OCI-M1 (cell line): ENCODE measurements around the gene ANO3.
"Not testable (repeated sequence)": the region's sequence is repeated elsewhere in the genome, so short reads cannot be mapped to it uniquely, and the experiment has no call there.

Source experiments
- DNase-seq: peaks from one replicate; lab custom pipeline; 2025; lab: John Stamatoyannopoulos, UW

Gene ANO3

DNA sequence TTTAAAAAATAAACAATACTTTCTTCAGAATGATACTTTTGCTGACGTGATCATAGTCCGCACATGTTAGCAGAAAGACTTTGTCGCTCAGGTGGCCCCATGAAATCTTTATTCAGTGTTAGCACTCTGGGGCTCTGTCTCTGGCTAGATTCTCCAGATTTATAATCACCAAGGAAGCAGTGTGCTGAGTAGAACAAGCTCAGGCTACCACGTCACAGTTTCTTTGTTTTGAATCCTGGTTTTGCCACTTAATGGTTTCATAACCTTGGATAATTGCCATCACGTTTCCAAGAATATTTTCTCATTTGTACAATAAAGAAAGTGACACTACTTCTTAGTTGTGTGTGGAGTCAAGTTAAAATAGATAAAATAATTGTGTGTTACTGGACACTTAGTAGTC is 244.0 kb downstream of the ANO3 start:
- DNase-seq, result no peak

DNA sequence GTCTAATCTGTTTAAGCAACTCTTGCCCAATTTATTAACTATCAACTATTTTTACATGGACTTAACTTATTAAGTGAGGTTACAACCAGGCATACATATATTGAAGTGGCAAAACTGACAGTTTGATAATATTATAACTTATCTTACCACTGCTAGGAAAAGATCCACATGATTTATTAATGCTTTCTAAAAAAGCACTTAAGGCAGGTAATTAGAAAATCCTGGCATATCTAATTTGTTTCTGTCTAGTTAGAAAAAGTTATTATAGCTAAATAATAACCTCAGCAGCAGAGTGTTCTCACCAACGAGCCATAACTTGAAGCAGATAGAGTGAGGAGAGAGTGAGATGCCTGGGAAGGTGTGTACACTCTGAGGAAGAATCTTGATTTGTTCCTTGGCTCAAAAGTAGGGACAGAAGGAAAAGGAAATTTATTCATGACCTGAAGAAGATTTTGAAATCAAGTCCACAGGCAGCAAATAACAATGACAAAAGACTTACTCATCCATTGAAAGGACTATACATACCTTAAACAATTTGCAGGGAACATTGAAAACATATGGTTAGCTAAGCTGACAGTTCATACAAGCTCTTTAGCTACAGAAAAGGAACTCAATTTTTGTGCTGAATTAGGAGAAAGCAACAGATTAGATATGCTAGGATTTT is 247.2 kb downstream of the ANO3 start:
- DNase-seq, result no peak

DNA sequence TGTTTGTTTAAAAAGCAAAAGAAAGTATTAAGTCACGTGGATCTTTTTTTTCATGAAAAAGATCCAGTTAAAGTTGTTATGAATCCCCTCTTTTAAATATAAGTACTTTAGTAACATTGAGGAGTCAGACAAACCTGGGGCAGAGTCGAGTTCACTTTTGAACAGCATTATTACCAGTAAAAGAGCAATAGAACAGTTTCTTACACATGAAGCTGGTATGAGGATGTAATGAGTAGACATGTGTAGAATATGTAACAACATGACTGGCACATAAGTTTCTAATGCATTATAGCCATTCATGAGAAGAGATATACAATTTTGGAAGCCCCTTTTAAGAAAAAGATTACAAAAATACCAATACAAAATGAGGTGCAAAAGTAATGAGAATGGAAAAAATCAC is 247.8 kb downstream of the ANO3 start:
- no peak for DNase-seq

DNA sequence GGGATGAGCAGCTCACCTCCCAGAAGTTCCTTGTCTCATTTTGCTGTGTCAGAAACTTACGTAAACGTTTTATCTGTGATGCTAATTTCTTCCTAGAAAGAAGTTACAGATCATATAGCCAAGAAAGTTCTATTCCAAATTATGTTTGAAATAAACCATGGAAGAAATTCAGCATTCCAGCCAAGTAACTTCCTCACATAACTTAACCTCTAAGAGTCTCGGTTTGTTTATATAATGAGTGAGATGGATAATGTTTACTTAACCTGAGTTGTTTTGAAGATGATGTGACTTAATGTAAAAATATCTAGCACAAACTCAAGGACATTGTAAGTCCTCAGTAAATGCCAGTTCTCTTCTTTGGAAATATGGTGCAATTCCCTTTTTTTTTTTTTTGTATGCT is 249.0 kb downstream of the ANO3 start:
- no peak for DNase-seq

DNA sequence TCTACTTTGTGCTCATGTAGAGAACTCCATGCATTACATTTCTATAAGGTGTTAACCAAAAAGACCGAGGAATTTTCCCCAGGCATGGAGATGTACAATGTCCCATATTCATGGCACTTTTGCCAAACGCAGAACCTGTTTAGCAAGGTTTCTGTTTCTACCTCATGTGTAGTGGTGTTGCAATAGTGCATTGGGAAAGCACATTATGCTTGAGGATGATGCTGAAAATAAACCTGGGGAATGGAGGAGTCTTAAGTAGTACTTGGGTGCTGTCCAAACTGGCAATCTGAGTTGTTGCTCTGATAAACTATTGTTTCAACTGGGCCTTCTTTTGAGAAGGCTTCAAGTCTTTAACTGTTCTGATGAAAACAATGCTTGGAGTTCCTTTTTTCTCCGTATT is 251.6 kb downstream of the ANO3 start:
- DNase-seq, result no peak

DNA sequence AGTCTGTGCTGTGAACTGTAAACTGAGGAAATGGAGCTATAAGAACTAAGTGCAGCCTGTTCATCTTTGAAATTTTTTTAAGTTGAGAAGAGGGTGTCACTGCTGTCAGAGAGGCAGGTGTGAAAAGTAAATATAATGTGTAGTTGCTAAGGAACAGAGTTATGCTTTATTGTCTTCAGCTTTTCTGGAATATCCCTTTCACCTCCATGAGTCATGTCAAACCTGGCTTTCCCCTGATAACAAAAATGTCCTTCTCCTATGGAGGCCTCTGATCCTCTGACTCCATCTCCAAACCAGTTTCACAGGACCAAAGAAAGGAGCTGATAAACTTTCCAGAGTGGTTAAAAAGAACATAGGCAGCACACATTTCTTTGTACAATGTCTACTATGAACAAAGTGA is 252.9 kb downstream of the ANO3 start:
- DNase-seq, result no peak

DNA sequence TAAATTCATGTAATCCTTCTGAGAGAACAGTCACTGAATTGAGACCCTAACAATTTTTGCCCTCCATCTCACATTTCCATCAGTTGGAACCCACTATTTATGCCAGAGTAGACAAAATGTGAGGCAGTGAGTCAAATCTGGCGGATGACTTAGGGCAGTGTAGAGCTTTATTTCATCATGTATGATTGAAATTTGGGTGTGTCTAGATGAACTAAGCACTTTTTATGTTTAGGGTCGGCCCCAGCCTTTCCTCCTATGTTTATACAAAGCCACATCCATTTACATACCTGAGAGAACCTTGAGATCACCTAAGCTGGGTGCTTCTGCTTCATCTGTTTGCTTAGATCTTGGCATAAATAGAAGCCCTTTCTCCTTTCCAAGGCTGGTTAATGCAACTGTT is 255.1 kb downstream of the ANO3 start:
- no peak for DNase-seq

DNA sequence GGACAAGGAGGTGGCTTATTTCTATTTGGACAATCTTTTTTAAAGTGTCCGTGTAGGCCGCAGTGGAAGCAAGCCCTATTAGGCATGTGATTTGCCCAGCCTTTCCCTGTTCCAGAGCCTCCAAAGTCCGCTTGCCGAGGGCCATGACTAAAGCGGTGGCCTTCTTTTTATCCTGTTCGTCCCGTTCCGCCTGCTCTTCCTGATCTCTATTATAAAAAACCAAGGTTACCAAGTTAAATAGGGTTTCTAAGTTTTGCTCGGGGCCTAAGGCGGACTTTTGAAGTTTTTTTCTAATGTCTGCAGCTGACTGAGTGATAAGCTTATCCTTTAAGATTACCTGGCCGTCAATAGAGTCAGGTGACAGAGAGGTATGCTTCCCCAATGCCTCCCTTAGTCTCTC is 261.8 kb downstream of the ANO3 start:
- no peak for DNase-seq

DNA sequence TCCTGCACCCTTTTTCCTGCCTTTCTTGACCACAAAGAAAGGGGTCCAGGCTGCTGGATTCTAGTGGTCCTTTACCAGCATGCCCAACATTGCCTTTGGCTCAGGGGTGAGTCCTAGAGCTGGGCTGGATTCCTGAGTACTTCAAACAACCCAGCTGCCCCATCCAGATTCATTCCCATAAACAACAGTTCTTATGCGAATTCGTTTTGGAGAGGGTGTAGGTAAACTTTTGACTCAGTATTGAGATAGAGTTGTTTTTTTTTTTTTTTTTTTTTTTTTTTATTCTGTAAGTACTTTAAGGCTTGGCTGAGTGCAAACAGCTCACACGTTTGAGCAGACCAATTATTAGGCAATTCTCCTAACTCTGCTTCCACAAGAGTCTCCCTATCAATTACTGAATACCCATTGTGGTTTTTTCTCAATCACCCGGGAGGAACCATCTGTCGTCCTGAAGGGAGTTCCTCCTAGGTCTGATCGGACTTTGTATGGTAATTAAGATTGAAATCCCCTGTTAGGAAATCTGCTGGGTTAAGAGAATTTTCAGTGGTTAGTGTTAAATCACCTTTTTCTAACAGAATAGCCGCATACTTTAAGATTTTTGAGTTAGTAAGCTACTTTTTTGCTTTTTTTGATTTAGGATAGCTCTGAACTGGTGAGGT is 263.4 kb downstream of the ANO3 start:
- DNase-seq, result not testable (repeated sequence)

DNA sequence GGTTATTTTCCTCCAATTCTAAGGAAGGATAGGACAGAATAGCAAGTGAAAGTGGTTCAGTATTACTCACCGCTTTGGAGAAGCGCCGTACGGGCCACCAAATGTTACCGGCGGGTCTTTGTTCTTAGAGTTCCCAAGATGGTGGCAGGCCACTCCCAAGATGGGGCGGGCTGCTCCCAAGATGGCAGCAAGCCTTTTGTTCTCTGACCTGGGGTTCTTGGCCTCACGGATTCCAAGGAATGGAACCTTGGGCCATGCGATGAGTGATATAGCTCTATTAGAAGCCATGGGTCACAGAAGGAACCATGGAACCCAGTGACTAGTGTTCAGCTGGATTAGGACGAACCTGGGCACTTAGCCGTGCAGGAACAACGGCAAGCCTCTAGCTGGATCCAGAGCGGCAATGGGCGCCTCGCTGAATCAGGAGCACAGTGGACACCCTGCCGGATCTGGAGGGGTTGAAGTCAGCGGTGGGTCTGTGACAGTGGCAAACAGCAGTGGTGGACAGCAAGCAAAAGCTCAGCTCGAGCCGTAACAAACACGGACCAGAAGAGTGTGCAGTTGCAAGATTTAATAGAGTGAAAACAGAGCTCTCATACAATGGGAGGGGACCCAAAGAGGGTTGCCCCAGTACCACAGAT is 265.2 kb downstream of the ANO3 start:
- DNase-seq, result not testable (repeated sequence)

DNA sequence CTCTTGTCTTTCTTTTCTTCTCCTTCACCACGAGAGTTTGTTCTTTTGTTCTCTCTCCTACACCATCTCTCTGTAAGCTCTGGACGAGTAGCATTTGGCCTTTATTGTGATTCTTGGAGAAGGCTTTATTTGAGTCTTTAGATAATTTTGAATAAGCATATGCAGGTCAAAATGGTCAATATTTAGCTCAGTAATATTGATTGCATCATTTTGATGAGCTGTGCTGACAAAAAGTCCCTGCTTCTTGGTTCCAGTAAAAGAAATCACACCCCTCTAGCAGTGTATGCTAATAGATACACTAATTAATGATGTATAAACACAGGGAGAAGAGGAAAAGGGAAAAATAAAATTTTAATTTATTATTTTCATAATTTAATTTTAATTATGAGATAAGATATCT is 266.0 kb downstream of the ANO3 start:
- DNase-seq, result no peak

DNA sequence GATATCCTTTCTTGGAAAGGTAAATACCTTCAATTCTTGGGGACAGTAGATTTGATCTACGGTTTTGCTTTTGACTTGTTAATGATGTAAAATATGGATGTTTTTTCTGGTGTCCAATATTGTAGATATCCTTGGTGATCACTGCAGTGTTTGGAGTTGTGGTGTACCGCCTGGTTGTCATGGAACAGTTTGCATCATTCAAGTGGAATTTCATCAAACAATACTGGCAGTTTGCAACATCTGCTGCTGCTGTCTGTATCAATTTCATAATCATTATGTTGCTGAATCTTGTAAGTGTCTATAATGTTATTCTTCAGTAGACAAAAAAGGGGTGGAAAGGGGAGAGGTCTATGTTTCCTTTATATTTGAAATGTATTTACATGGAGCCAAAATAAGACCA is 267.5 kb downstream of the ANO3 start:
- DNase-seq, result no peak

DNA sequence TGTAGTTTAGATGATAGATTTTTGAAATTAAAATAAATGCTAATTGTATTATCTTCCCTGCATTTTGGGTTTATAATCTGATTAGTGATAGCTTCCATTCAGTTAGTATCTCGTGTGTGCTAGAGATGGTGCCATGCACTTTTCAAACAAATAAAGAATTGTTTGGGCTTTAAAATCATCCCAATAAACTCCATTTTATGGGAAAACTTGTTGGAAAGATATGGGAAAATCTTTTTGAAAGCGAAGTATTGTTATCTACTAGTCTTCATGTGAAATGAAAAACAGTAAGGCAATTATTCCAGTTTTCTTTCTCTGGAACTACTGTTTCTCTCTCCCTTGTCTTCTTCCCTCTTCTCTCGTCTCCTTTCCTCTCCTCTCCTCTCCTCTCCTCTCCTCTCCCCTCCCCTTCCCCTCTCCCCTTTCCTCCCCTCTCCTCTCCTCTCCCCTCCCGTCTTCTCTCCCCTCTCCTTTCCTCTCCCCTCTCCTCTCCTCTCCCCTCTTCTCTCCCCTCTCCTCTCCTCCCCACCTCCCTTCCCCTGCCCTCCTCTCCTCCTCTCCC is 268.0 kb downstream of the ANO3 start:
- DNase-seq, result no peak

DNA sequence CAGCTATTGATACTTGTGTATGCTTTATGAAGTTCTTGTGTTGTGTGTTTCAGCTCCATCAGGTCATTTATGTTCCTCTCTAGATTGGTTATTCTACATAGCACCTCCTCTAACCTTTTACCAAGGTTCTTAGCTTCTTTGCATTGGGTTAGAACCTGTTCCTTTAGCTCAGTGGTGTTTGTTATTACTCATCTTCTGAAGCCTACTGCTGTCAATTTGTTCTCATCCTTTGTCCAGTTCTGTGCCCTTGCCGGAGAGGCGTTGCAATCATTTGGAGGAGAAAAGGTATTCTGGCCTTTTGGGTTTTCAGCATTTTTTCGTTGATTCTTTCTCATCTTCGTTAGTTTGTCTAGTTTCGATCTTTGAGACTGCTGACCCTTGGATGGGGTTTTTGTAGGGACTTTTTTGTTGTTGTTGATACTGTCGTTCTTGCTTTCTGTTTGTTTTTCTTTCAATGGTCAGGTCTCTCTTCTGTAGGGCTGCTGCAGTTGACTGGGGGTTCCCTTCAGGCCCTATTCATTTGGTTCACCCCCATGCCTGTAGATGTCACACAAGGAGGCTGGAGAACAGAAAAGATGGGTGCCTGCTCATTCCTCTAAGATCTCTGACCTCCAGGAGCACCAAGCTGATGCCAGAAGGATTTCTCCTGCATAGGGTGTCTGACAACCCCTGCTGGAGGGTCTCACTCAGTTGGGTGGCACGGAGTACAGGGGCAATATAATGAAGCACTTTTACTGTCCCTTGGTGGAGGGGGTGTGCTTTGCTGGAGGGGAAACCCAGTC is 276.0 kb downstream of the ANO3 start:
- DNase-seq, result no peak

DNA sequence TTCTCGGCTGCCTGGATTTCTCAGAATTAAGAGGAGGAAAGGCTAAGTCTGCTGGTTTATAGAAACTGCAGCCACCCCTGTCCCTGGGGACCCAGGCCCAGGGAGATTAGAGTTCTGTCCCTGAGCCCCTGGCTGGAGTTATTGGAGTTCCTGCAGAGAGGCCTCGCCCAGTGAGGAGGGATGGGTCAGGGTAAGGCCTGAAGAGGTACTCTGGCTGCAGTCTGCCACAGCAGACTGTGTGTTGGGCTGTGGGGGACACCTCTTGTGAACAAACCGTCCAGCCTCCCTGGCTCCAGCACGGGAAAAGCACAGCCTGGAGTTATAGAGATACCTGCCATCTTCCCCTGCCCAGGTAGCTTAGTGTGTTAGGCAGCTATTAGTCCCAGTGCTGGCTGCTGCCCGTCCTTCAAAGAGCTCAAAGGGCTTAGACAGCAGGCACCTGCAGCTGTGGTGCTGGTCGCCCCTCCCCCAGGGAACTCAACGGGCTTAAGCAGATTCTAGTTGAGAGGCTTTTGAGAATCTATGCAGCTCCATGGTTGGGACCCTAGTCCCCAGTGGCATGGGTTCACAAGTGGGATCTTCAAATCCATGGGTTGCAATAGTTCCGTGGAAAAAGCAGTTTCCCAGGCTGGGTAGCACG is 276.7 kb downstream of the ANO3 start:
- no peak for DNase-seq

DNA sequence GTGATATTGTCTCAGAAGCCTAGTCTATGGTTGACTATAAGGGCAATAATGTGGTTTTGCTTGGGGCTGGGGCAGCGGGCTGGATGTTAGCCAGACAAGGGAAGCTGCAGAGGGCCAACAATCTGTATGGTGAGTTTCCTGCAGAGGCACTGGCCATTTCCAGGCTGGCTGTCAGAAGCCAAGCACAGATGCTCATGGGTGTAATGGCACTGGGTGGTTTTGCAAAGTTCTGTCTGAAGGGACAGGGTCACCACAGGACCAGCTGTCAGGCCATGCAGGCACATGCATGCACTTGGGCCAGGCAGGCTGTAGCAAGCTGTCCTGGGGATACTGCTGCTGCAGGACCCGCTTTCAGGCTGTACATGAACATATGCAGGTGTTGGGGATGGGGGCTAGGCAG is 281.8 kb downstream of the ANO3 start:
- DNase-seq, result no peak

DNA sequence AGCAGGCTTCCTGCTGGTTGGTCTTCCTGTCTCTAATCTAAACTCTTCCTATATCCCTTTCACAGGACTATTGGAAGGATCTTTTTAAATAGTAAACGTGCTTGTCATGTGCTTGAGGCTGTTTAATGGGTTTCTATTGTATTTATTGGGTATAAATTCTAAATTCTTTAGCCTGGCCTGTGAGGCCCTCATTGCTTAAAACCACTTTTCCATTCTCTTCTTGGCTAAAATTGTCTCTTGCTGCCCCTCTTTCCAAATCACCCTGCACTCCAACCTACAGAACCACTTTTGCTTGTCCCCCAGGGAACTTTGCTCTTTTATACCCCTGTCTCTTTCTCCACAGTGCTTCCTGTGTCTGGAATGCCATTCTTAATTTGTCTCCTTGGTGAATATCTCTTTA is 286.5 kb downstream of the ANO3 start:
- no peak for DNase-seq

DNA sequence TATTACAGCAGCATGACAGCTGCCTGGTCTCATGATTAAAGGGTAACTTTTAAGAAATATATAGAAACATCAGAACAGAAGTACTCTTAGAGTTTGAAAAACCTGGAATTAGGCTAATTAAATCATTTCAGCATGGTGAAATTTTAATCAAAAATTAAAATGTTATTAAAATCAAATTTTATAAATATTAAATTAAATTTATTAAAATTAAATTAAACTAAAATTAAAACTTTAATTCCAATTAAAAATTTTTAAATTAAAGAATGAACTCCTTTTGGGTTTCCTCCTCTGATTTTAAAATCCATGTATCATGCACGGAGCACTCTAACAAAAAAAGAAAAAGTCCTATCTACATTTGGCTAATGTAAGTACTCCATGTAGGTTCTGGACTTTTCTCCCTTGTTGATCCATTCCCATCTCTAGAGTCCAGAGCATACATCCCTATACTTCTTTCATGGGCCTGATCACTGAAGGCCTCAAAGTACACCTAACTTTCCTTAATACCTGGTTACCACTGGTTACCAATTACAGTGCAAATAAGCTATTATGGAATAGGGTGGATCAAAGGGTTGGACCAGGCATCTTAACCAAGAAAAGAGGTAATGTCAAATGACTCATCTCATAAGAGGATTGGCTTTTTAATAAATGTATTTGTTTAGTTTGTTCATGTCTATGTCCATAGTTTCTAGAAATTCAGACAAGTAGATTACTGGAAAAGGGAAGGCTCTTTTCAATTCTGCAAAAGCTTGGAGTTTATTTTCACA is 288.5 kb downstream of the ANO3 start:
- no peak for DNase-seq

DNA sequence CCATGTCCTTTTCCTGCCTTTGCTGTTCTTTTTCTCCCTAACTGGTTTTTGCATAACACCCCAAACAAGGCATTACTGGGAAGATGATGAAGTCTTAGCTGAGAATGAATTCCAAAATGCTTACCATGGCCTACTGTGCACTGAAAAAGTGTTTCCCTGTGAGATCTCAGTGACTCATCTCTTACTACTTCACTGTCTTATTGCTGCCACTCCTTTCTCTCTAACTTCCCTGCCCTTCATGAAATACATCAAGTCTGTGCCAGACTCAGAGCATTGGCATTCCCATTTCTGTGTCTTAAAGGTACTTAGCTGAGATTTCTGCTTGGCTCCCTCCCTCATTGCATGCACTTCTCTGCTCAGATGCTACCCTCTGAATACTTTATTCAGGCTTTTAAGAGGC is 289.2 kb downstream of the ANO3 start:
- no peak for DNase-seq

DNA sequence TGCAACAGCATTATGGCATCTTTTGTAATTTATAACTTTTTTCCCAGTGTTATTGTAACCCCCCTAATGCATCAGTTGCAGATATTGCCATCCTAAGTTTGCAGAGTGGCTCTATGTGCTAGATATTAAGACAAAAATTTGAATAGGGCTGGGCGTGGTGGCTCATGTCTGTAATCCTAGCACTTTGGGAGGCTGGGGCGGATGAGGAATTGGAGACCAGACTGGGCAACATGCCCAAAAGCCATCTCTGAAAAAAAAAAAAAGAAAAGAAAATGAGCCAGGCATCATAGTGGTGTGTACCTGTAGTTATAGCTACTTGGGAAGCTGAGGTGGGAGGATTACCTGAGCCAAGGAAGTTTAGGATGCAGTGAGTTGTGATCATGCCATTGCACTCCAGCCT is 290.3 kb downstream of the ANO3 start:
- DNase-seq, result no peak

DNA sequence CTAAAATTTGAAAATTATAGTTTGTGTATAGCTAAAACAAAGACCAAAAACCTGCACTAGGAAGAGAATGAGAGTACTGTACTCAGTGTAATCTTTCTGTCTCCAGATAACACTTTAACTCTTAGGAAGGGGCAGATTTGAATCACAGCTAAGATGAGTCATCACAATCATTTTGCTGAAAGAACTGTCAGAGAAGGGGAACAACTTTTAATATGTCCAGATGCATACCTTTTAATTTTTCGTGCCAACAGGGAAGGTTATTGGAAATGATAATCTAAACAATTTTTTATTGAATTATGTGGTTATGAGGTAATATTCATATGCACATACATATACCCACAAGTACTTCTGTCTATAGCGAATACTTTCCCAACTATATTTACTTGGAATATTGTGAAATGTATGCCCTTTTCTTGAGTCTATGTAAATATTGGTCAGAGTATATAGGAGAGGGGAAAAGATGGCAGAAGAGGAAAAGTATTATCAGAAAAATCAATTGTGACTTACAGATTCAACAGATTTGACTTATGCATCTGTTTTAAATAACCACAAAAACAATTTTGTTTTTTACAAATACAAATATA is 291.2 kb downstream of the ANO3 start:
- DNase-seq, result peak; percentile 15
